NT2/D1 (cell line): ENCODE measurements around the gene SOAT2.

Experiments
- DNase-seq: peaks from one replicate; pipeline ENCODE4 v3.0.0-alpha.2; 2011; ENCODE audit warnings: low read depth, low spot score
- H3K27me3 ChIP-seq: 2 replicates; pipeline ENCODE4 v1.6.0; 2011; ENCODE audit warnings: mild to moderate bottlenecking; ENCODE audit not compliant: insufficient read length, insufficient read depth
- H3K36me3 ChIP-seq: 2 replicates; pipeline ENCODE4 v1.6.1; 2011; ENCODE audit warnings: mild to moderate bottlenecking, low read length, mixed read lengths; ENCODE audit not compliant: insufficient read depth, insufficient read length
- H3K4me1 ChIP-seq: 2 replicates; pipeline ENCODE4 v1.5.1; 2011; ENCODE audit not compliant: insufficient read depth, insufficient read length
- H3K4me3 ChIP-seq: 2 replicates; pipeline ENCODE4 v1.5.1; 2011; ENCODE audit warnings: low read depth; ENCODE audit not compliant: insufficient read length
- H3K9ac ChIP-seq: 2 replicates; pipeline ENCODE4 v1.6.0; 2011; ENCODE audit warnings: low read depth; ENCODE audit not compliant: insufficient read length
- H3K9me3 ChIP-seq: 2 replicates; pipeline ENCODE4 v1.5.1; 2011; ENCODE audit warnings: mild to moderate bottlenecking, low read length; ENCODE audit not compliant: insufficient read depth
- SUZ12 ChIP-seq: IDR thresholded peaks from 2 replicates; pipeline ENCODE4 v1.6.1; 2011; ENCODE audit not compliant: insufficient read length, insufficient read depth; ENCODE audit errors: extremely low read depth
- YY1 ChIP-seq: IDR thresholded peaks from 2 replicates; pipeline ENCODE4 v1.6.1; 2011; ENCODE audit not compliant: insufficient read length, insufficient read depth
- ZNF274 ChIP-seq: IDR thresholded peaks from 2 replicates; pipeline ENCODE4 v1.6.1; 2011; ENCODE audit warnings: mild to moderate bottlenecking, low read depth, low read length

SOAT2 gene

DNA sequence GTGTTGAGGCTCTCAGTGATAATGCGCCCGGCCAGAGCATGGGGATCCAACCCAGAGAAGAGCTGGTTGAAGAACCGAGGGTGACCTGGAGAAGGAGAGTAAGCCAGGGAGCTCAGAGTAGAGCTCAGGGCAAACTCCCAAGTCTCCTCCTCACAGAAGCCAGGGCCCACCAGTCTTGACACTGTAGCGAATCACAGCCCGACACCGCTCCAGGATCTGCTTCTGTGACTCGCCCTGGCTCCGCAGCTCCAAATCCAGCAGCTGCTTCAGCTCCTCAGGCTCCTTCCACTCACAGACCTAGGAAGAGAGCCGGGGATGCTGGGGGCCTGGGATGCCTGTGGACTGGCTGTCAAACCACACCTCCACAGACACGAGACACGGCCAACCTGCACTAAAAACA lies 69.1 kb downstream of the SOAT2 start:
- no peak for TF ChIP-seq SUZ12
- TF ChIP-seq ZNF274, result no peak
- no peak for TF ChIP-seq YY1
- no peak overlapping the region for H3K4me3 ChIP-seq
- H3K9me3 ChIP-seq, result peaks cover 12% of the 10 kb centered on the region; the same call in 1 of the 2 replicates
- peaks cover 24% of the 10 kb centered on the region for H3K36me3 ChIP-seq
- no peak for DNase-seq
- no peak overlapping the region for H3K9ac ChIP-seq
- peaks cover 16% of the 10 kb centered on the region for H3K4me1 ChIP-seq
- peaks cover 68% of the 10 kb centered on the region for H3K27me3 ChIP-seq

- TF ChIP-seq SUZ12, result no peak
- no peak for TF ChIP-seq ZNF274
- no peak for TF ChIP-seq YY1
- DNase-seq, result no peak
- Histone ChIP-seq H3K4me3 (no peak overlapping the region), H3K36me3 (peaks cover 24% of the 10 kb centered on the region), H3K27me3 (peaks cover 77% of the 10 kb centered on the region), H3K9ac (no peak overlapping the region), H3K4me1 (peaks cover 16% of the 10 kb centered on the region), H3K9me3 (peaks cover 12% of the 10 kb centered on the region; the same call in 1 of the 2 replicates)
These were observed 69.9 kb downstream of the SOAT2 start for GRCh38 chr12:53173085-53173715.
